K562 (cell line): Measurements from ENCODE around the gene FIBP. TPM values are rescaled to one million over a fixed set of nuclear protein-coding genes. Genes with fewer than 3 reads are reported as not detected.
A peak's percentile ranks its signal among the peaks of the same experiment; 100 is the strongest.

Experiments used
- ATAC-seq: fragments of 200-7000 bp; cut with Tn5 transposase; 3 replicates; pipeline ENCODE4 v1.9.1; 2020; ENCODE audit warnings: moderate library complexity
- BruUV-seq: library from RNA; stranded (reverse); fragments of 400-500 nt; replicated peaks from 2 replicates; lab custom pipeline; 2021; lab: Mats Ljungman, UMichigan
- CTCF ChIA-PET: fragments of 300-600 bp; formaldehyde crosslinking; extraction: SDS; loops from one replicate; lab custom pipeline; 2021; ENCODE audit warnings: low intra/inter-chr PET ratio; lab: Yijun Ruan, JAX
- POLR2A ChIA-PET: fragments of 300-600, 350-650 bp; sonication (Branson Sonifier 250); formaldehyde crosslinking; extraction: SDS; loops from one replicate; lab custom pipeline; 2021; ENCODE audit warnings: antibody characterized with exemption, inconsistent platforms; lab: Yijun Ruan, JAX
- DNase-seq, 4 experiments: peaks; one replicate each; pipeline versions ENCODE4 v3.0.0 to v3.0.0-alpha.2; 2011 to 2018; ENCODE audit warnings: low spot score in 3 of 4, mixed read lengths in 3 of 4; ENCODE audit errors: extremely low read depth in 1 of 4
- FAIRE-seq: peaks from 2 replicates; lab custom pipeline; 2011; peaks lifted over from hg19 to GRCh38; lab: Jason Lieb, UNC
- H2AFZ ChIP-seq: 2 replicates; pipeline ENCODE4 v1.6.0; 2011; ENCODE audit warnings: low read depth, low read length, control low read depth, inconsistent platforms
- H3K27ac ChIP-seq: fragments of 200-600 bp; 3 replicates; pipeline ENCODE4 v1.8.0; 2011; ENCODE audit warnings: low read depth, mild to moderate bottlenecking, control low read depth, inconsistent platforms, low read length, moderate library complexity, mixed read lengths; ENCODE audit errors: extremely low read depth
- H3K27me3 ChIP-seq, 2 experiments: fragments of 300-600 bp in 1 of 2; 2 replicates in 1 of 2; 3 replicates in 1 of 2; pipeline versions ENCODE4 v1.6.0 to v1.8.0; 2011; ENCODE audit warnings: inconsistent platforms in 2 of 2, low read length in 2 of 2, mild to moderate bottlenecking in 1 of 2, mixed read lengths in 1 of 2, moderate library complexity in 1 of 2; ENCODE audit not compliant: control insufficient read depth in 2 of 2, insufficient read depth in 2 of 2
- H3K36me3 ChIP-seq: fragments of 300-600 bp; 3 replicates; pipeline ENCODE4 v1.8.0; 2011; ENCODE audit warnings: mild to moderate bottlenecking, low read length, inconsistent platforms; ENCODE audit not compliant: control insufficient read depth, insufficient read depth
- H3K4me1 ChIP-seq, 2 experiments: fragments of 200-600 bp in 1 of 2; replicated peaks in 1 of 2; 2 replicates in 1 of 2; 3 replicates in 1 of 2; pipeline versions ENCODE4 v1.5.1 to v1.8.0; 2011; ENCODE audit warnings: inconsistent platforms in 2 of 2, low read length in 2 of 2, mild to moderate bottlenecking in 1 of 2, mixed read lengths in 1 of 2, moderate library complexity in 1 of 2; ENCODE audit not compliant: control insufficient read depth in 2 of 2, insufficient read depth in 2 of 2
- H3K4me2 ChIP-seq: 2 replicates; pipeline ENCODE4 v1.6.1; 2011; ENCODE audit warnings: low read length, control low read depth, inconsistent platforms, mixed read lengths; ENCODE audit not compliant: insufficient read depth
- H3K4me3 ChIP-seq: fragments of 200-600 bp; sonication (generic), shearing (Covaris generic); 2 replicates; pipeline ENCODE4 v1.5.1; 2016; ENCODE audit warnings: control low read depth, inconsistent platforms
- H3K79me2 ChIP-seq: fragments of 200-600 bp; 3 replicates; pipeline ENCODE4 v1.8.0; 2011; ENCODE audit warnings: low read length, inconsistent platforms; ENCODE audit not compliant: control insufficient read depth, insufficient read depth
- H3K9ac ChIP-seq, 2 experiments: 2 replicates each; pipeline versions ENCODE4 v1.6.0 to v1.6.1; 2011; ENCODE audit warnings: low read depth in 2 of 2, low read length in 2 of 2, control low read depth in 1 of 2, inconsistent platforms in 1 of 2, mild to moderate bottlenecking in 1 of 2, mixed read lengths in 1 of 2; ENCODE audit not compliant: insufficient read depth in 1 of 2
- H3K9me1 ChIP-seq: one replicate; pipeline ENCODE4 v1.6.0; 2011; ENCODE audit warnings: inconsistent platforms, mild to moderate bottlenecking, low read length, moderate library complexity; ENCODE audit not compliant: control insufficient read depth, insufficient read depth
- H3K9me3 ChIP-seq: replicated peaks from 2 replicates; pipeline ENCODE4 v1.5.1; 2011; ENCODE audit warnings: low read depth, low read length, inconsistent platforms; ENCODE audit not compliant: control insufficient read depth, insufficient read depth
- H4K20me1 ChIP-seq: replicated peaks from 2 replicates; pipeline ENCODE4 v1.6.1; 2011; ENCODE audit warnings: low read length, inconsistent platforms, mixed read lengths; ENCODE audit not compliant: control insufficient read depth, insufficient read depth
- ARHGAP35 ChIP-seq: fragments of 450-650 bp; IDR thresholded peaks from 2 replicates; pipeline ENCODE4 v1.6.1; 2018; ENCODE audit not compliant: partially characterized antibody
- DACH1 ChIP-seq: fragments of 450-650 bp; IDR thresholded peaks from 2 replicates; pipeline ENCODE4 v1.6.1; 2018; ENCODE audit not compliant: partially characterized antibody
- PTRF ChIP-seq: fragments of 450-650 bp; IDR thresholded peaks from 2 replicates; pipeline ENCODE4 v1.6.1; 2016; ENCODE audit warnings: mild to moderate bottlenecking, missing genetic modification characterization, missing compliant biosample characterization
- RBFOX2 ChIP-seq: fragments of 200-400 bp; formaldehyde crosslinking; IDR thresholded peaks from 2 replicates; pipeline ENCODE4 v1.6.1; 2017; ENCODE audit warnings: low read depth, mild to moderate bottlenecking, low read length, moderate library complexity
- RBM22 ChIP-seq: fragments of 200-400 bp; formaldehyde crosslinking; IDR thresholded peaks from 2 replicates; pipeline ENCODE4 v1.6.1; 2018; ENCODE audit warnings: low read length, low read depth; ENCODE audit not compliant: poor library complexity, severe bottlenecking
- ZEB2 ChIP-seq: fragments of 450-650 bp; IDR thresholded peaks from 2 replicates; pipeline ENCODE4 v1.6.1; 2016
- ZNF263 ChIP-seq: sonication (generic); formaldehyde crosslinking; IDR thresholded peaks from 2 replicates; pipeline ENCODE4 v1.8.0; 2022; ENCODE audit warnings: mild to moderate bottlenecking, missing genetic modification reagents, borderline replicate concordance
- ZNF77 ChIP-seq: fragments of 250-450 bp; sonication (Bioruptor Pico); IDR thresholded peaks from 2 replicates; pipeline ENCODE4 v1.5.0; 2020
- WGBS: fragments of 100-300 bp; shearing (Covaris generic); methylation state at CpG from one replicate; pipeline ENCODE4 v1.1.6; 2016; ENCODE audit warnings: low coverage, mixed read lengths; ENCODE audit not compliant: insufficient coverage; ENCODE audit errors: missing lambda C conversion rate; 5-methylcytosine and 5-hydroxymethylcytosine counted together
- in situ Hi-C: fragments of 300-500 bp; cut with MboI; formaldehyde crosslinking; loops from 4 replicates; pipeline ENCODE4 v1.15.0; 2018; ENCODE audit warnings: inconsistent platforms, mixed read lengths
- intact Hi-C: fragments of 100-400 bp; cut with micrococcal nuclease; formaldehyde crosslinking; loops from 2 replicates; pipeline ENCODE4 v1.14.2; 2022
- polyA plus RNA-seq, 8 experiments: library from polyadenylated mRNA; depleted of rRNA in 4 of 8; stranded (reverse) in 5 of 8; unstranded in 3 of 8; fragments of >200 nt; fragmentation: Nextera tagmentation in 2 of 8; fragmentation: Illumina TruSeq in 1 of 8; extraction: Ambion mirVana in 2 of 8; extraction: Trizol in 1 of 8; gene quantifications; 2 replicates each; pipeline versions ENCODE4 v1.2.1 to v1.2.3, GENCODE V29; 2011 to 2014; ENCODE audit warnings: inconsistent platforms in 1 of 8, missing spikeins in 1 of 8
- total RNA-seq, 7 experiments: library from RNA; depleted of rRNA in 6 of 7; stranded (reverse); fragments of >200 nt in 6 of 7; fragmentation: Illumina TruSeq in 2 of 7; extraction: Trizol in 2 of 7; gene quantifications; 2 replicates each; pipeline versions ENCODE4 v1.2.1 to v1.2.3, GENCODE V29; 2011 to 2021; ENCODE audit warnings: low replicate concordance in 1 of 7
- TF ChIP-seq, protein P1 (sequence below): sonication (generic); formaldehyde crosslinking; IDR thresholded peaks from 2 replicates; pipeline ENCODE4 v1.8.1; 2023; ENCODE audit warnings: mild to moderate bottlenecking, missing genetic modification reagents
- TF ChIP-seq, protein P2 (sequence below): fragments of 450-650 bp; IDR thresholded peaks from 2 replicates; pipeline ENCODE4 v1.6.1; 2016; ENCODE audit warnings: low read depth

Gene FIBP
- total and polyA plus RNA-seq, 9 of the 15 experiments (the other 6 are each of a cell fraction or from before 2014, with no cell fraction given): 41.2 to 79.2 (median 48.6) TPM

DNA sequence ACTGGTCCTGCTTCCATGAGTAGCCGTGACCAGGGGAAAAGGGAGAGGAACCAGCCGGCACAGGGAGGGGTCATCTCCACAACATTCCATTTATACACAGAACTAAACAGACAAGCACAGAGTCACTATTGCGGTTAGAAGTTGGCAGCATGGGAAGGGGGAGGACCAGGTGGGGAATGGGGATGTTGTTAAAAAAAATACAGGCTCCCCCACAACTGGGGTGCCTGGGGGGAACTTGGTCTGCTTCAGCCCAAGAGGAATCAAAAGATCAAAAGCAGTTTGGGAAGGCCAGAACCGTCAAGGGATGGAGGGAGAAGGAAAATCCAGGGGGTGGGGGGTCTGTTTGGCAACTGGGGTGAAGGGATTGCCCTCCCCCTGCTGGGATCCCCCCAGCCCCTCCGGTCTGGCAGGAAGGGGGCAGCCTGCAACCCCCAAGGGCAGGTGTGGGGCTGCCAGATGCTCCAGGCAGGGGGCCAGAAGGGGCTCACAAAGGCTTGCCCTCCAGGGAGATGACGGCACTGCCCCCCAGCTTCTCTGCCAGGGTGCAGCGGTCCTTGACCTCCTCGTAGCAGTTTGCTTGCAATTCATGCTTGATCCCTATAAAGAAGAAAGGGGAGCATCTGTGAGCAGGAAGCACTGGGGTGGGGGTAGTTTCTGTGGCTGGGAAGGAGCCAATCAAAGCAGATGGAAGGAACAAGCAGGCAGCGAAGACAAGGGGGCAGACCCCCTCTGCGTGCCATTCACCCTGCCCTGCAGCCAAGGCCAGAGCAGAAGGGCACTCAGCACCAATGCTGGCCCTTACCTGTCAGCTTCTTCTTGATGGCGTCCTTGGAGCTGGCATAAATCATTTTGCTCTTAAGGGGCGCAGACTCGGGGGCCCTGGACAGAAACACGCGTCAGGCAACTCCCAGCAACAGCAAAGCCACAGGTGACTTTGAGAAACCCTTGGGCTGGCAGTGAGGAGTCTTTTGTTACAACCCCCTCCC lies 33.1 kb downstream of the FIBP start:
- no peak for DNase-seq
- Histone ChIP-seq H3K27me3 (no peaks in the 10 kb centered on the region; a peak in 1 of 5 replicates), H3K4me2 (no peak overlapping the region), H3K9ac (no peak overlapping the region), H3K4me1 (peaks cover 4 to 48% of the 10 kb centered on the region in 2 experiments; a peak in 3 of 5 replicates), H3K27ac (no peak overlapping the region), H3K9me1 (peaks cover 11% of the 10 kb centered on the region), H3K9me3 (peaks cover 7% of the 10 kb centered on the region; the same call in 1 of the 2 replicates), H3K79me2 (peaks cover 45% of the 10 kb centered on the region), H2AFZ (no peak overlapping the region), H4K20me1 (peaks cover 22% of the 10 kb centered on the region), H3K4me3 (no peak overlapping the region), H3K36me3 (peaks cover 56% of the 10 kb centered on the region)
- intact Hi-C loops (loop anchor here (5.0 kb wide), 1 partner anchor 47 kb away; the partner anchor contains the start of gene FOSL1), in situ Hi-C loops (no loop called here)
- ATAC-seq: no peak
- CTCF ChIA-PET: no interaction called here
- 87% methylated on average over 10 of the region's 15 CpGs for WGBS
- POLR2A ChIA-PET: interaction anchor here (0.6 to 0.8 kb wide), 2 partner anchors 11 to 53 kb away, joined by 3 to 7 read pairs; no protein-coding TSS in a partner anchor
- FAIRE-seq: no peak
- BruUV-seq: TSS peak; percentile 59
- no peak for TF ChIP-seq DACH1
- no peak for TF ChIP-seq ARHGAP35
- TF ChIP-seq, protein P1, sequence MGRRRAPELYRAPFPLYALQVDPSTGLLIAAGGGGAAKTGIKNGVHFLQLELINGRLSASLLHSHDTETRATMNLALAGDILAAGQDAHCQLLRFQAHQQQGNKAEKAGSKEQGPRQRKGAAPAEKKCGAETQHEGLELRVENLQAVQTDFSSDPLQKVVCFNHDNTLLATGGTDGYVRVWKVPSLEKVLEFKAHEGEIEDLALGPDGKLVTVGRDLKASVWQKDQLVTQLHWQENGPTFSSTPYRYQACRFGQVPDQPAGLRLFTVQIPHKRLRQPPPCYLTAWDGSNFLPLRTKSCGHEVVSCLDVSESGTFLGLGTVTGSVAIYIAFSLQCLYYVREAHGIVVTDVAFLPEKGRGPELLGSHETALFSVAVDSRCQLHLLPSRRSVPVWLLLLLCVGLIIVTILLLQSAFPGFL (CRISPR knock-in tag): no peak
- TF ChIP-seq ZNF77 (CRISPR knock-in tag): no peak
- peak; percentile 67 for TF ChIP-seq RBFOX2
- TF ChIP-seq RBM22: peak; percentile 31
- TF ChIP-seq, protein P2, sequence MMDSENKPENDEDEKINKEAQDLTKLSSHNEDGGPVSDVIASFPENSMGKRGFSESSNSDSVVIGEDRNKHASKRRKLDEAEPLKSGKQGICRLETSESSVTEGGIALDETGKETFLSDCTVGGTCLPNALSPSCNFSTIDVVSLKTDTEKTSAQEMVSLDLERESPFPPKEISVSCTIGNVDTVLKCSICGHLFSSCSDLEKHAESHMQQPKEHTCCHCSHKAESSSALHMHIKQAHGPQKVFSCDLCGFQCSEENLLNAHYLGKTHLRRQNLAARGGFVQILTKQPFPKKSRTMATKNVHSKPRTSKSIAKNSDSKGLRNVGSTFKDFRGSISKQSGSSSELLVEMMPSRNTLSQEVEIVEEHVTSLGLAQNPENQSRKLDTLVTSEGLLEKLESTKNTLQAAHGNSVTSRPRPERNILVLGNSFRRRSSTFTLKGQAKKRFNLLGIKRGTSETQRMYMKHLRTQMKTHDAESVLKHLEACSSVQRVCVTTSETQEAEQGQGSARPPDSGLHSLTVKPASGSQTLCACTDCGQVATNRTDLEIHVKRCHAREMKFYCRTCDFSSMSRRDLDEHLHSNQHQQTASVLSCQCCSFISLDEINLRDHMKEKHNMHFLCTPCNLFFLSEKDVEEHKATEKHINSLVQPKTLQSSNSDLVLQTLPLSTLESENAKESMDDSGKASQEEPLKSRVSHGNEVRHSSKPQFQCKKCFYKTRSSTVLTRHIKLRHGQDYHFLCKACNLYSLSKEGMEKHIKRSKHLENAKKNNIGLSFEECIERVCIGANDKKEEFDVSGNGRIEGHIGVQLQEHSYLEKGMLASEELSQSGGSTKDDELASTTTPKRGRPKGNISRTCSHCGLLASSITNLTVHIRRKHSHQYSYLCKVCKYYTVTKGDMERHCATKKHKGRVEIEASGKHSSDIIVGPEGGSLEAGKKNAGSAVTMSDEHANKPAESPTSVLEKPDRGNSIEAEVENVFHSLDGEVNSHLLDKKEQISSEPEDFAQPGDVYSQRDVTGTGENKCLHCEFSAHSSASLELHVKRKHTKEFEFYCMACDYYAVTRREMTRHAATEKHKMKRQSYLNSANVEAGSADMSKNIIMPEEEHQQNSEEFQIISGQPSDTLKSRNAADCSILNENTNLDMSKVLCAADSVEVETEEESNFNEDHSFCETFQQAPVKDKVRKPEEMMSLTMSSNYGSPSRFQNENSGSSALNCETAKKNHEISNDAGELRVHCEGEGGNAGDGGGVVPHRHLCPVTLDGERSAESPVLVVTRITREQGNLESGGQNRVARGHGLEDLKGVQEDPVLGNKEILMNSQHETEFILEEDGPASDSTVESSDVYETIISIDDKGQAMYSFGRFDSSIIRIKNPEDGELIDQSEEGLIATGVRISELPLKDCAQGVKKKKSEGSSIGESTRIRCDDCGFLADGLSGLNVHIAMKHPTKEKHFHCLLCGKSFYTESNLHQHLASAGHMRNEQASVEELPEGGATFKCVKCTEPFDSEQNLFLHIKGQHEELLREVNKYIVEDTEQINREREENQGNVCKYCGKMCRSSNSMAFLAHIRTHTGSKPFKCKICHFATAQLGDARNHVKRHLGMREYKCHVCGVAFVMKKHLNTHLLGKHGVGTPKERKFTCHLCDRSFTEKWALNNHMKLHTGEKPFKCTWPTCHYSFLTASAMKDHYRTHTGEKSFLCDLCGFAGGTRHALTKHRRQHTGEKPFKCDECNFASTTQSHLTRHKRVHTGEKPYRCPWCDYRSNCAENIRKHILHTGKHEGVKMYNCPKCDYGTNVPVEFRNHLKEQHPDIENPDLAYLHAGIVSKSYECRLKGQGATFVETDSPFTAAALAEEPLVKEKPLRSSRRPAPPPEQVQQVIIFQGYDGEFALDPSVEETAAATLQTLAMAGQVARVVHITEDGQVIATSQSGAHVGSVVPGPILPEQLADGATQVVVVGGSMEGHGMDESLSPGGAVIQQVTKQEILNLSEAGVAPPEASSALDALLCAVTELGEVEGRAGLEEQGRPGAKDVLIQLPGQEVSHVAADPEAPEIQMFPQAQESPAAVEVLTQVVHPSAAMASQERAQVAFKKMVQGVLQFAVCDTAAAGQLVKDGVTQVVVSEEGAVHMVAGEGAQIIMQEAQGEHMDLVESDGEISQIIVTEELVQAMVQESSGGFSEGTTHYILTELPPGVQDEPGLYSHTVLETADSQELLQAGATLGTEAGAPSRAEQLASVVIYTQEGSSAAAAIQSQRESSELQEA: no peak
- no peak for TF ChIP-seq ZEB2
- TF ChIP-seq ZNF263 (CRISPR knock-in tag): no peak
- no peak for TF ChIP-seq PTRF
